ENCODE measurements around the gene UBTD2.
"Not testable (repeated sequence)": the region's sequence is repeated elsewhere in the genome, so short reads cannot be mapped to it uniquely, and the experiment has no call there.

The UBTD2 gene

DNA sequence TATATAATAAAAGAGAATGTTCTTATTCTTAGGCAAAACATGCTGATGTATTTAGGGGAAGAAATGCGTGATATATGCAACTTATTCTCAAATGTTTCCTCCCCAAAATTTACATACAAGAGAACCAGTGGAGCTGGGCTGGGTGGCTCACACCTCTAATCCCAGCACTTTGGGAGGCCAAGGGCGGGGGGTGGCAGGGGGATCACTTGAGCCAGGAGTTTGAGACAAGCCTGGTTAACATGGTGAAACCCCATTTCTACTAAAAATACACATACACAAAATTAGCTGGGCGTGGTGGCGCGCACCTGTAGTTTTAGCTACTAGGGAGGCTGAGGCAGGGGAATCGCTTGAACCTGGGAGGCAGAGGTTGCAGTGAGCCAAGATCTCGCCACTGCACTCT is 27.5 kb upstream of the UBTD2 start:
- H3K9me3 ChIP-seq (ENCODE audit: insufficient read depth, low read depth, low read length) = peaks cover 5% of the 10 kb centered on the region; the same call in 1 of the 2 replicates
- no peaks in the 10 kb centered on the region for H3K27me3 ChIP-seq (ENCODE audit: insufficient read depth, low read length)
- H3K27ac ChIP-seq (ENCODE audit: low read length) = no peak overlapping the region
- H3K4me3 ChIP-seq (ENCODE audit: low read length) = no peak overlapping the region
- no peaks in the 10 kb centered on the region for H3K36me3 ChIP-seq (ENCODE audit: insufficient read depth, low read depth, low read length)
- no peaks in the 10 kb centered on the region for H3K4me1 ChIP-seq (ENCODE audit: insufficient read depth, low read length)
- no peak overlapping the region for H3K9ac ChIP-seq (ENCODE audit: low read depth, low read length)

DNA sequence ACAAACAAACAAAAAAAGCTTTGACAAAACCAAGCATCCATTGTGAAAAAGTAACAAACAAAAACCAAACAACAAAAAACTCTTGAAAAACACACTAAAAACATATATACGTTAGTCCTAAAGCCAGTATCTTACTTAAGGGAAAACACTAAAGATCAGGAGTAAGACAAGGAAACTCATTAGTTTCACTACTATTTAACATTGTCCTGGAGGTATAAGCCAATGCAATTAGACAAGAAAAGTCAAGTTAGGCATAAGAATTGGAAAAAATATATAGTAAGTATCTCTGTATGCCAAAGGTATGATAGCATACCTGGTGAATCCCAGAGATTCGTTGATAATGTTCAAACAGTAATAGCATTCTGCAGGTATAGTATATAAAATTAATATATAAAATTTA is 21.8 kb upstream of the UBTD2 start:
- H3K4me1 ChIP-seq (ENCODE audit: insufficient read depth, low read length) = peaks cover 6% of the 10 kb centered on the region
- H3K9me3 ChIP-seq (ENCODE audit: insufficient read depth, low read depth, low read length) = peaks cover 5% of the 10 kb centered on the region; the same call in 1 of the 2 replicates
- H3K27ac ChIP-seq (ENCODE audit: low read length) = no peak overlapping the region
- no peak overlapping the region for H3K4me3 ChIP-seq (ENCODE audit: low read length)
- H3K27me3 ChIP-seq (ENCODE audit: insufficient read depth, low read length) = no peaks in the 10 kb centered on the region
- H3K9ac ChIP-seq (ENCODE audit: low read depth, low read length) = no peak overlapping the region
- no peaks in the 10 kb centered on the region for H3K36me3 ChIP-seq (ENCODE audit: insufficient read depth, low read depth, low read length)

DNA sequence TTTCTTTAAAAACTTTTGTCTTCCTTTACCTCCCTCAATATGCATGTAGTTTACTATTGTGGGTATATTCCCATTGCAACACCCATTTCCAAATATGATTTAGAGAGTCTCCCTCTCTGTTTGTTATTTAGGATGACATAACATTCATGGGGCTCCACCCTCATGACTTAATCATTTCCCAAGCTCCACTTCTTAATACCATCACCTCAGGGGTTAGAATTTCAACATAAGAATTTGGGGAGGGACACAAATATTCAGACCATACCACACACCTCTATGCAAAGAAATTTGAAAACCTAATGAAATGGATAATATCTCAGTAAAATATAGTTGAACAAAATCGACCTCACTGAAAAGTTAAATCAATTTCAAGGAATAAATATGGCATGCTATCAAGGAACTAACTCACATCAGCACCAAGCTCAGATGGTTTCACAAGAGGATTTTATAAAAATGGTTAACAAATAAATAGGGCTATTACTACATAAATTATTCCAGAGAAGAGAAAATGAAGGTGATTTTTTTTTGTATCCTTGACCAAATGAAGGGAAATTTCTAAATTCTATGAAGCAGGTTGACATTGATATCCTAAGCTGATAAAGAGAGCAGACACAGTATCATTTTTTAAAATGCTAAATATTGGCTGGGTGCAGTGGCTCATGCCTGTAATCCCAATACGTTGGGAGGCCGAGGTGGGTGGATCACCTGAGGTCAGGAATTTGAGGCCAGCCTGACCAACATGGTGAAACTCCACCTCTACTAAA is 20.2 kb upstream of the UBTD2 start:
- Histone ChIP-seq H3K27me3 (ENCODE audit: insufficient read depth, low read length) (no peaks in the 10 kb centered on the region), H3K27ac (ENCODE audit: low read length) (no peak overlapping the region), H3K9ac (ENCODE audit: low read depth, low read length) (no peak overlapping the region), H3K36me3 (ENCODE audit: insufficient read depth, low read depth, low read length) (no peaks in the 10 kb centered on the region), H3K4me1 (ENCODE audit: insufficient read depth, low read length) (peaks cover 6% of the 10 kb centered on the region), H3K9me3 (ENCODE audit: insufficient read depth, low read depth, low read length) (peaks cover 5% of the 10 kb centered on the region; the same call in 1 of the 2 replicates), H3K4me3 (ENCODE audit: low read length) (no peak overlapping the region)

DNA sequence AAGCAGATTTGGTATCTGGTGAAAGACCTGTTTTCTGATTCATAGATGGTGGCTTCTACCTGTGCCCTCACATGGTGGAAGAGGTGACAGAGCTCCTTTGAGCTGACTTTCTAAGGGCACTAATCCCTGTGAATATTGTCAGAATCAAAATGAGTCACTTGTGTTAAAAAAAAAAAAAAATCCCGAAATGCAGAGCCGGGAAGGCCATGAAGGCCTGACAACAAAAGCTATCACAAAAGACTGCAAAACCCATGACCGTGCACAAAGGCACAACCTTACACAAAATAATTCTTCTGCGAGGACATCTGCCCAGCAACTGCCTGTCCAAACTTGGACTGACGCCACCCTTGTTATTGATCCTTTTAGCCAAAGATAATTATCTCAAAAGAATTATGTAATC is 19.6 kb upstream of the UBTD2 start:
- Histone ChIP-seq H3K27me3 (ENCODE audit: insufficient read depth, low read length) (no peaks in the 10 kb centered on the region), H3K9me3 (ENCODE audit: insufficient read depth, low read depth, low read length) (peaks cover 5% of the 10 kb centered on the region; the same call in 1 of the 2 replicates), H3K9ac (ENCODE audit: low read depth, low read length) (no peak overlapping the region; the same call in 1 of the 2 replicates), H3K27ac (ENCODE audit: low read length) (no peak overlapping the region), H3K4me3 (ENCODE audit: low read length) (no peak overlapping the region), H3K4me1 (ENCODE audit: insufficient read depth, low read length) (peaks cover 6% of the 10 kb centered on the region), H3K36me3 (ENCODE audit: insufficient read depth, low read depth, low read length) (no peaks in the 10 kb centered on the region)

DNA sequence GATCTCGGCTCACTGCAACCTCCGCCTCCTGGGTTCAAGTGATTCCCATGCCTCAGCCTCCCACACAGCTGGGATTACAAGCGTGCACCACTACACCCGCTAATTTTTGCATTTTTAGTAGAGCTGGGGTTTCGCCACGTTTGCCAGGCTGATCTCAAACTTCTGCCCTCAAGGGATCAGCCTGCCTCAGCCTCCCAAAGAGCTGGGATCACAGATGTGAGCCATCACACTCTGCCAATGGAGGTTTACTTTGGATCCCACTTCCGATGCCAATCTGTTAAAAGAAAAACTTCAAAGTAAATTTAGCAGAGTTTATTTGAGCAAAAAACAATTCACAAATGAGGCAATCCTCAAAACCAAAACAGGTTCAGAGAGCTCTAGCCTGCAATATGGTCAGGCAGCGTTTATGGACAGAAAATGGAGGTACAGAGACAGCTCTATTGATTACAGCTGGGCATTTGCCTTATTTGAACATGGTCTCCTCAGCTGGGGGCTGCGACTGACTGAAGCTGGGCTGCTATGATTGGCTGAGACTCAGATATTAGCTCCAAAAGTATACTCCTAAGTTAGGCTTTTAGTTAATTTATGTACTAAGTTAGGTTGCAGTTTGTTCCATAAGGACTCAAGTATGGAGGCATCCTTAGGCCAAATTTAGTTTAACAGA is 18.6 kb upstream of the UBTD2 start:
- Histone ChIP-seq H3K9me3 (ENCODE audit: insufficient read depth, low read depth, low read length) (peaks cover 5% of the 10 kb centered on the region; the same call in 1 of the 2 replicates), H3K27ac (ENCODE audit: low read length) (no peak overlapping the region), H3K9ac (ENCODE audit: low read depth, low read length) (no peak overlapping the region), H3K27me3 (ENCODE audit: insufficient read depth, low read length) (no peaks in the 10 kb centered on the region), H3K4me1 (ENCODE audit: insufficient read depth, low read length) (peaks cover 6% of the 10 kb centered on the region), H3K4me3 (ENCODE audit: low read length) (no peak overlapping the region), H3K36me3 (ENCODE audit: insufficient read depth, low read depth, low read length) (no peaks in the 10 kb centered on the region)

DNA sequence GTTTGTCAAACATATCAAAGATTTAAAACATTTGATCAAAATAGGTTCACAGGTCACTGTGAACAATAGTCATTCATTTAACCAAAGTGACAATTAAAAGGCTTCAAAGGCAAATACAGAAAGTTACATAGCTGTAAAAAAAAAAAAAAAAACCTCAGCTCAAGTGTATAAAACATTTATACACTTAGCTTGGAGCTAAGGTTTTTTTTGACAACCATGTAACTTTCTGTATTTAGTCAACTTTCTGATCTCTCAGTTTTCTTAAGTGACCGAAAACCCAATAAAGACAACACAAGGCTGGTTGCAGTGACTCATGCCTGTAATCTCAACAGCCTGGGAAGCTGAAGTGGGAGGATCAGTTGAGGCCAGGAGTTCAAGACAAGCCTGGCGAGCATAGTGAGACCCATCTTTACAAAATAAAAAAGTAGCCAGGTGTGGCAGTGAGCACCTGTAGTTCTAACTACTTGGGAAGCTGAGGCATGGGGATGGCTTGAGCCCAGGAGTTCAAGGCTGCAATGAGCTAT is 16.4 kb upstream of the UBTD2 start:
- Histone ChIP-seq H3K27me3 (ENCODE audit: insufficient read depth, low read length) (no peaks in the 10 kb centered on the region), H3K4me3 (ENCODE audit: low read length) (no peak overlapping the region), H3K9ac (ENCODE audit: low read depth, low read length) (no peak overlapping the region), H3K36me3 (ENCODE audit: insufficient read depth, low read depth, low read length) (no peaks in the 10 kb centered on the region), H3K4me1 (ENCODE audit: insufficient read depth, low read length) (peaks cover 6% of the 10 kb centered on the region), H3K9me3 (ENCODE audit: insufficient read depth, low read depth, low read length) (no peaks in the 10 kb centered on the region), H3K27ac (ENCODE audit: low read length) (no peak overlapping the region)

DNA sequence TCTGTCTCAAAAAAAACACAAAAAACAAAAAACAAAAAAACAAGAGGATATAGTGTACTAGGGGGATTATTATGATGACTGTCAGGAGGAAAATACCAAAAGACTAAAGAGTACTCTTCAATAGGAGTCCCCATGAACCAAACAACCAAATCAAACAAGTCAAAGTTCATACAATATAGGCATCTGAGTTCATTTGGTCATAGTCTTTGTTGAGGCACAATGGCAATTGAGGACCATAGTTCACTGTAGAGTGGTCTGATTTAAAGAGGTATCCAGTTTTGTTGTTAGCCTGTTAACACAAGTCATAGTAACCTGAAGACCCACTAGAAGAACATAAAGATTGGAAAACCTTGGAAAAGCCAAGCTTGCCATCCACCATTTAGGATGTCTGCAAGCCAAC is 11.3 kb upstream of the UBTD2 start:
- no peaks in the 10 kb centered on the region for H3K9me3 ChIP-seq (ENCODE audit: insufficient read depth, low read depth, low read length)
- H3K27me3 ChIP-seq (ENCODE audit: insufficient read depth, low read length) = no peaks in the 10 kb centered on the region
- H3K4me3 ChIP-seq (ENCODE audit: low read length) = no peak overlapping the region
- H3K36me3 ChIP-seq (ENCODE audit: insufficient read depth, low read depth, low read length) = no peaks in the 10 kb centered on the region
- no peak overlapping the region for H3K27ac ChIP-seq (ENCODE audit: low read length)
- H3K9ac ChIP-seq (ENCODE audit: low read depth, low read length) = no peak overlapping the region
- H3K4me1 ChIP-seq (ENCODE audit: insufficient read depth, low read length) = no peaks in the 10 kb centered on the region

DNA sequence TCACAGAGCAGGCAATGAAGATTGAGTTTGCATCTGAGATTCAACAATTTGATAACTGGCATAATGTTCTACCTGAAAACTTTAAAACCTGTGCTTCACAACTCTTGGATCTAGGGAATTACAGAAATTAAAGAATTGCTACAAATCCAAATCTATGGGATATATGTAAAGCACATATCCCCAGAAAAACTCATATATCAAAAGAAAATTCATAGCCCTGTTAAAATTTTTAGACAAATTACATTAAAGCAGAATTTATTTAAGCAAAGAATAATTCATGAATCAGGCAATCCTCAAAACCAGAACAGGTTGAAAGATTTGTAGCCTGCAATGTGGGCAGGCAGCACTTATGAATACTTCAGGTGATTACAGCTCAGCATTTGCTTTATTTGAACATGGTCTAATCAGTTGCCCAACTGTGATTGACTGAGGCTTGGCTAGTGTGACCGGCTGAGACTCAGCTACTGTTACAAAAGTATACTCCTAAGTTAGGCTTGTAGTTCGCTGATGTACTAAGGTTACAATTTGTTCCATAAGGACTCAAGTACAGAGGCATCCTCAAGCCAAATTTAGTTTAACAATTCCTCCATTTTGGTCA is 10.3 kb upstream of the UBTD2 start:
- Histone ChIP-seq H3K4me1 (ENCODE audit: insufficient read depth, low read length) (no peaks in the 10 kb centered on the region), H3K9ac (ENCODE audit: low read depth, low read length) (no peak overlapping the region), H3K9me3 (ENCODE audit: insufficient read depth, low read depth, low read length) (no peaks in the 10 kb centered on the region), H3K27me3 (ENCODE audit: insufficient read depth, low read length) (no peaks in the 10 kb centered on the region), H3K4me3 (ENCODE audit: low read length) (no peak overlapping the region), H3K27ac (ENCODE audit: low read length) (no peak overlapping the region), H3K36me3 (ENCODE audit: insufficient read depth, low read depth, low read length) (no peaks in the 10 kb centered on the region)

DNA sequence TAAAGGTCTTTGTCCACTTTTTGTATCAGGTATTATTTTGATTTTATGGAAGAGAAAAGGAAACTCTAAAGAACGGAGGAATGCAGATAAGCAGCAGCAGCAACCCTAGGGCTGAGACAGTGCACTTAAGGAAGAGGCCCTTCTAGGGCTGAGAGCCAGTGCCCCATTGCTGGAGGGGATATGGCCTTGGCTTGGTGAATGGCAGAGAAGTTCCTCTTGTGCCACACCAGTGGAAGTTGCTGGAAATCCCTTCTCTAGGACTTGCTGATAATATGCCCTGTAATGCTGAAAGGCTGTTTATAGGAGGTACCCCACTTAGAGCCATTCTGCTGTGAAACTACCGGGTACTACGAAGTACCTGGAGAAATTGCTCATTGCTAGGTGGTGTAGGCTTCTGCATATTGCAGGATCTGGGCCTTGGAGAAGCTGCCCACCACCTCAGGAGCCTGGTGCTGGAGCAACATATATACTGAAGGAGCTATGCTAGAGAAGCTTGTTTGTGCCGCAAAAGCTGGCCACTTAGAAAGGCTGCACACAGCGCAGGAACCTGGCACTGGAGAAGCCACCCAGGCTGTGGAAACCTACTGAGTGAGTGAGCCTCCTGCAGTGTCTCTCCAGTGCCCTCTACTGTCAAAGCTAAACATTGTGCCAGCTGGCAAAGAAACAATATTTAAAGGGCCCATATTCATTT is 9.6 kb upstream of the UBTD2 start:
- Histone ChIP-seq H3K27me3 (ENCODE audit: insufficient read depth, low read length) (no peaks in the 10 kb centered on the region), H3K4me3 (ENCODE audit: low read length) (no peak overlapping the region), H3K9ac (ENCODE audit: low read depth, low read length) (no peak overlapping the region), H3K36me3 (ENCODE audit: insufficient read depth, low read depth, low read length) (no peaks in the 10 kb centered on the region), H3K9me3 (ENCODE audit: insufficient read depth, low read depth, low read length) (no peaks in the 10 kb centered on the region), H3K27ac (ENCODE audit: low read length) (no peak overlapping the region), H3K4me1 (ENCODE audit: insufficient read depth, low read length) (no peaks in the 10 kb centered on the region)

DNA sequence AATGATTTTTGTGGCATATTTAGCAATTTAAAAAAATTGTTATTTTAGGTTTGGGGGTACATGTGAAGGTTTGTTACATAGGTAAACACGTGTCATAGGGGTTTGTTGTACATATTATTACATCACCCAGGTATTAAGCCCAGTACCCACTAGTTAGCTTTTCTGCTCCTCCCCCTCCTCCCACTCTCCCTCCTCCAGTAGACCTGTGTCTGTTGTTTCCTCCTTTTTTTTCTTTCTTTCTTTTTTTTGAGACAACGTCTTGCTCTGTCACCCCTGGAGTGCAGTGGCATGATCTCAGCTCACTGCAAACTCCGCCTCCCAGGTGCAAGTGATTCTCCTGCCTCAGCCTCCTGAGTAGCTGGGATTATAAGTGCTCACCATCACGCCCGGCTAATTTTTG is 8.3 kb upstream of the UBTD2 start:
- H3K36me3 ChIP-seq (ENCODE audit: insufficient read depth, low read depth, low read length); H3K9me3 ChIP-seq (ENCODE audit: insufficient read depth, low read depth, low read length); H3K4me3 ChIP-seq (ENCODE audit: low read length); H3K9ac ChIP-seq (ENCODE audit: low read depth, low read length); H3K27ac ChIP-seq (ENCODE audit: low read length); H3K27me3 ChIP-seq (ENCODE audit: insufficient read depth, low read length); H3K4me1 ChIP-seq (ENCODE audit: insufficient read depth, low read length): not testable (repeated sequence)

DNA sequence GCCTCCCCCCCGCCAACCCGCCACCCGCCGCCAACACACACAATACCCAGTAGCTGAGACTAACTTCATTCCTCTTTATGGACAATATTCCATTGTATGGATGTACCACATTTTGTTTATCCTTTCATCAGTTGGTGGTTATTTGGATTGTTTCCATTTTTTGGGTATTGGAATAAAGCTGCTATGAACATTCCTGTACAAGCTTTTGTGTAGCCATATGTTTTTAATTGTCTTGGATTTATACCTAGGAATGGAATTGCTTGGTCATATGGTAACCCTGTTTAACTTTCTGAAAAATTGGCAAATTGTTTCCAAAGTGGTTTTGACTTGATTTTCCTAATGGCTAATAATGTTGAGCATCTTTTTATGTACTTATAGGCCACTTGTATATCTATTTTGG is 4.9 kb upstream of the UBTD2 start:
- H3K4me1 ChIP-seq (ENCODE audit: insufficient read depth, low read length) = peaks cover 7% of the 10 kb centered on the region; the same call in 1 of the 2 replicates
- H3K9ac ChIP-seq (ENCODE audit: low read depth, low read length) = no peak overlapping the region
- H3K9me3 ChIP-seq (ENCODE audit: insufficient read depth, low read depth, low read length) = no peaks in the 10 kb centered on the region
- no peaks in the 10 kb centered on the region; the same call in 1 of the 2 replicates for H3K27me3 ChIP-seq (ENCODE audit: insufficient read depth, low read length)
- no peak overlapping the region for H3K4me3 ChIP-seq (ENCODE audit: low read length)
- no peak overlapping the region for H3K27ac ChIP-seq (ENCODE audit: low read length)
- no peaks in the 10 kb centered on the region for H3K36me3 ChIP-seq (ENCODE audit: insufficient read depth, low read depth, low read length)

Measured in iPS-20b (cell line).